Measurements from ENCODE around the gene CRAT.

CRAT gene

GRCh38 chr9:129149442-129149841, 38.8 kb upstream of the CRAT start:
- in situ Hi-C loops (cut with HindIII; ENCODE audit: low sequenced_read_pairs), result no loop called here
- DNase-seq (ENCODE audit: low read depth), result no peak
- no peak overlapping the region for H3K4me3 ChIP-seq (ENCODE audit: low read depth, low read length)
- no peak for TF ChIP-seq CTCF (IDR thresholded peaks at IDR 0.05; ENCODE audit: low read depth, low read length, missing control alignments)

GRCh38 chr9:129148463-129149204, 38.0 kb upstream of the CRAT start:
- TF ChIP-seq CTCF (IDR thresholded peaks at IDR 0.05; ENCODE audit: low read depth, low read length, missing control alignments), result no peak
- H3K4me3 ChIP-seq (ENCODE audit: low read depth, low read length), result no peak overlapping the region
- in situ Hi-C loops (cut with HindIII; ENCODE audit: low sequenced_read_pairs), result no loop called here
- no peak for DNase-seq (ENCODE audit: low read depth)

- H3K4me3 ChIP-seq (ENCODE audit: low read depth, low read length), result no peak overlapping the region
- in situ Hi-C loops (cut with HindIII; ENCODE audit: low sequenced_read_pairs), result no loop called here
- no peak for TF ChIP-seq CTCF (IDR thresholded peaks at IDR 0.05; ENCODE audit: low read depth, low read length, missing control alignments)
- DNase-seq (ENCODE audit: low read depth), result no peak
Observed at GRCh38 chr9:129146441-129146941, 35.9 kb upstream of the CRAT start.

GRCh38 chr9:129145841-129146292, 35.3 kb upstream of the CRAT start:
- in situ Hi-C loops (cut with HindIII; ENCODE audit: low sequenced_read_pairs), result no loop called here
- TF ChIP-seq CTCF (IDR thresholded peaks at IDR 0.05; ENCODE audit: low read depth, low read length, missing control alignments), result peak; percentile 8
- DNase-seq (ENCODE audit: low read depth), result peak; percentile 98
- no peak overlapping the region for H3K4me3 ChIP-seq (ENCODE audit: low read depth, low read length)

- in situ Hi-C loops (cut with HindIII; ENCODE audit: low sequenced_read_pairs), result no loop called here
- no peak for DNase-seq (ENCODE audit: low read depth)
- no peak for TF ChIP-seq CTCF (IDR thresholded peaks at IDR 0.05; ENCODE audit: low read depth, low read length, missing control alignments)
- no peak overlapping the region for H3K4me3 ChIP-seq (ENCODE audit: low read depth, low read length)
Observed at GRCh38 chr9:129145316-129145715, 34.7 kb upstream of the CRAT start.

- TF ChIP-seq CTCF (IDR thresholded peaks at IDR 0.05; ENCODE audit: low read depth, low read length, missing control alignments), result peak; percentile 97
- DNase-seq (ENCODE audit: low read depth), result peak; percentile 87
- in situ Hi-C loops (cut with HindIII; ENCODE audit: low sequenced_read_pairs), result no loop called here
- H3K4me3 ChIP-seq (ENCODE audit: low read depth, low read length), result peak overlapping the region; percentile 14
Observed at GRCh38 chr9:129143031-129143927, 32.7 kb upstream of the CRAT start.
